Uterus (tissue), 2 donors: ENCODE results near the gene PNLDC1.

ENCODE experiments used
- POLR2A ChIP-seq, 2 donors: fragments of 450-650 bp; IDR thresholded peaks; one replicate each; pipeline ENCODE4 v1.6.1; 2016; ENCODE audit warnings: antibody characterized with exemption in 2 of 2, mild to moderate bottlenecking in 1 of 2, moderate library complexity in 1 of 2
- TF ChIP-seq, protein P1 (sequence below), 4 experiments: fragments of 200-600 bp in 2 of 4; fragments of 450-650 bp in 2 of 4; sonication (generic) in 2 of 4; IDR thresholded peaks; one replicate each; pipeline ENCODE4 v1.5.1; 2016 to 2019; ENCODE audit warnings: antibody characterized with exemption in 4 of 4, mild to moderate bottlenecking in 2 of 4, moderate library complexity in 1 of 4

- TF ChIP-seq, protein P1, sequence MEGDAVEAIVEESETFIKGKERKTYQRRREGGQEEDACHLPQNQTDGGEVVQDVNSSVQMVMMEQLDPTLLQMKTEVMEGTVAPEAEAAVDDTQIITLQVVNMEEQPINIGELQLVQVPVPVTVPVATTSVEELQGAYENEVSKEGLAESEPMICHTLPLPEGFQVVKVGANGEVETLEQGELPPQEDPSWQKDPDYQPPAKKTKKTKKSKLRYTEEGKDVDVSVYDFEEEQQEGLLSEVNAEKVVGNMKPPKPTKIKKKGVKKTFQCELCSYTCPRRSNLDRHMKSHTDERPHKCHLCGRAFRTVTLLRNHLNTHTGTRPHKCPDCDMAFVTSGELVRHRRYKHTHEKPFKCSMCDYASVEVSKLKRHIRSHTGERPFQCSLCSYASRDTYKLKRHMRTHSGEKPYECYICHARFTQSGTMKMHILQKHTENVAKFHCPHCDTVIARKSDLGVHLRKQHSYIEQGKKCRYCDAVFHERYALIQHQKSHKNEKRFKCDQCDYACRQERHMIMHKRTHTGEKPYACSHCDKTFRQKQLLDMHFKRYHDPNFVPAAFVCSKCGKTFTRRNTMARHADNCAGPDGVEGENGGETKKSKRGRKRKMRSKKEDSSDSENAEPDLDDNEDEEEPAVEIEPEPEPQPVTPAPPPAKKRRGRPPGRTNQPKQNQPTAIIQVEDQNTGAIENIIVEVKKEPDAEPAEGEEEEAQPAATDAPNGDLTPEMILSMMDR (IDR thresholded peaks at IDR 0.05): no peak
- TF ChIP-seq POLR2A (IDR thresholded peaks at IDR 0.05): no peak
Measured at GRCh38 chr6:159807150-159807858, 7.2 kb downstream of the PNLDC1 start.
